Measurements from ENCODE around the gene ARMC6. TPM values are rescaled to one million over a fixed set of nuclear protein-coding genes. Genes with fewer than 3 reads are reported as not detected.

Gene ARMC6
- total RNA-seq, 1 experiment from 2014 or later: 102 TPM

- H3F3A ChIP-seq (ENCODE audit: low read length, unreplicated experiment): no peaks in the 10 kb centered on the region
Observed at GRCh38 chr19:18985257-18985656, 48.1 kb upstream of the ARMC6 start.

GRCh38 chr19:18987456-18987855 lies 45.9 kb upstream of the ARMC6 start:
- H3K9me2 ChIP-seq (replicated peaks; ENCODE audit: low read length): no peaks in the 10 kb centered on the region
- H3K27me3 ChIP-seq (ENCODE audit: low read length): no peaks in the 10 kb centered on the region
- H3F3A ChIP-seq (ENCODE audit: low read length, unreplicated experiment): no peaks in the 10 kb centered on the region
- POLR2A ChIA-PET (ENCODE audit: unreplicated experiment): interaction anchor here (1.5 kb wide), 1 partner anchor 68 kb away, joined by 8 read pairs; the partner anchor contains the start of genes COPE and DDX49
- DNase-seq: no peak
- no peak overlapping the region for H3K27ac ChIP-seq (ENCODE audit: low read length)
- 0 out of 2 replicates have a peak, but pooled peaks cover 4% of the 10 kb centered on the region for H3K36me3 ChIP-seq (ENCODE audit: low read depth, low read length)
- no peaks in the 10 kb centered on the region for H4K20me1 ChIP-seq (ENCODE audit: low read length)
- no peak for TF ChIP-seq CTCF (conservative IDR thresholded peaks at IDR 0.05; ENCODE audit: low read depth, low read length)
- TF ChIP-seq EZH2 (IDR thresholded peaks at IDR 0.05; ENCODE audit: low read length, unreplicated experiment): no peak
- TF ChIP-seq EZH2phosphoT487 (IDR thresholded peaks at IDR 0.05; ENCODE audit: borderline replicate concordance, low read length): no peak
- no peaks in the 10 kb centered on the region for H3K79me2 ChIP-seq (ENCODE audit: low read length)
- intact Hi-C loops (cut with micrococcal nuclease): loop anchor here (2.0 kb wide), 1 partner anchor 17 kb away; no protein-coding TSS in a partner anchor
- H3K4me1 ChIP-seq (ENCODE audit: insufficient read depth, low read length): no peaks in the 10 kb centered on the region
- ATAC-seq: peak; percentile 6; the same call in 1 of the 2 replicates
- H3K9ac ChIP-seq (ENCODE audit: low read length): no peak overlapping the region
- H3K9me3 ChIP-seq (ENCODE audit: low read length): no peaks in the 10 kb centered on the region
- H3K4me2 ChIP-seq (ENCODE audit: low read length): no peak overlapping the region
- no peak overlapping the region for H2AFZ ChIP-seq (ENCODE audit: low read length)
- no peak overlapping the region for H3K4me3 ChIP-seq (ENCODE audit: low read length)
- no TSS peak for BruUV-seq (replicated peaks)
- CTCF ChIA-PET: interaction anchor here (0.6 to 1.5 kb wide), 3 partner anchors 21 to 70 kb away, joined by 4 to 12 read pairs (median 8); partner anchors contain the start of genes COPE and DDX49

More at GRCh38 chr19:18985257-18985656, 48.1 kb upstream of the ARMC6 start:
- ATAC-seq (no peak), DNase-seq (no peak)
- H3K9me2 ChIP-seq (replicated peaks; ENCODE audit: low read length): no peaks in the 10 kb centered on the region
- no peak overlapping the region for H3K4me2 ChIP-seq (ENCODE audit: low read length)
- TF ChIP-seq EZH2phosphoT487 (IDR thresholded peaks at IDR 0.05; ENCODE audit: borderline replicate concordance, low read length) (no peak), CTCF (conservative IDR thresholded peaks at IDR 0.05; ENCODE audit: low read depth, low read length) (no peak)
- ChIA-PET POLR2A (ENCODE audit: unreplicated experiment) (no interaction called here), CTCF (no interaction called here)
- no peak overlapping the region for H3K9ac ChIP-seq (ENCODE audit: low read length)
- H3K36me3 ChIP-seq (ENCODE audit: low read depth, low read length): no peaks in the 10 kb centered on the region
- intact Hi-C loops (cut with micrococcal nuclease): no loop called here
- H2AFZ ChIP-seq (ENCODE audit: low read length): no peak overlapping the region
- no peak overlapping the region for H3K27ac ChIP-seq (ENCODE audit: low read length)
- BruUV-seq (replicated peaks): no TSS peak
- no peaks in the 10 kb centered on the region for H3K27me3 ChIP-seq (ENCODE audit: low read length)
- H3K9me3 ChIP-seq (ENCODE audit: low read length): no peaks in the 10 kb centered on the region
- H3K79me2 ChIP-seq (ENCODE audit: low read length): no peaks in the 10 kb centered on the region
- no peaks in the 10 kb centered on the region for H4K20me1 ChIP-seq (ENCODE audit: low read length)
- no peak overlapping the region for H3K4me3 ChIP-seq (ENCODE audit: low read length)
- no peaks in the 10 kb centered on the region for H3K4me1 ChIP-seq (ENCODE audit: insufficient read depth, low read length)

GRCh38 chr19:18989316-18989715 lies 44.1 kb upstream of the ARMC6 start:
- intact Hi-C loops (cut with micrococcal nuclease): no loop called here
- no peak overlapping the region for H3K27ac ChIP-seq (ENCODE audit: low read length)

More at GRCh38 chr19:18989316-18989715, 44.1 kb upstream of the ARMC6 start:
- no peaks in the 10 kb centered on the region for H3K9me2 ChIP-seq (replicated peaks; ENCODE audit: low read length)
- H4K20me1 ChIP-seq (ENCODE audit: low read length): no peaks in the 10 kb centered on the region
- no peak for DNase-seq
- H2AFZ ChIP-seq (ENCODE audit: low read length): no peak overlapping the region
- no peaks in the 10 kb centered on the region for H3K79me2 ChIP-seq (ENCODE audit: low read length)
- POLR2A ChIA-PET (ENCODE audit: unreplicated experiment): no interaction called here
- BruUV-seq (replicated peaks): no TSS peak
- CTCF ChIA-PET: interaction anchor here (0.5 kb wide), 1 partner anchor 433 kb away, joined by 7 read pairs; no protein-coding TSS in a partner anchor
- no peak overlapping the region for H3K4me3 ChIP-seq (ENCODE audit: low read length)
- no peak overlapping the region for H3K9ac ChIP-seq (ENCODE audit: low read length)
- no peak overlapping the region for H3K4me2 ChIP-seq (ENCODE audit: low read length)
- H3K27me3 ChIP-seq (ENCODE audit: low read length): no peaks in the 10 kb centered on the region
- no peak for ATAC-seq
- TF ChIP-seq CTCF (conservative IDR thresholded peaks at IDR 0.05; ENCODE audit: low read depth, low read length) (no peak), EZH2 (IDR thresholded peaks at IDR 0.05; ENCODE audit: low read length, unreplicated experiment) (no peak), EZH2phosphoT487 (IDR thresholded peaks at IDR 0.05; ENCODE audit: borderline replicate concordance, low read length) (no peak)
- H3F3A ChIP-seq (ENCODE audit: low read length, unreplicated experiment): no peaks in the 10 kb centered on the region
- no peaks in the 10 kb centered on the region for H3K4me1 ChIP-seq (ENCODE audit: insufficient read depth, low read length)
- H3K9me3 ChIP-seq (ENCODE audit: low read length): no peaks in the 10 kb centered on the region
- H3K36me3 ChIP-seq (ENCODE audit: low read depth, low read length): peaks cover 20% of the 10 kb centered on the region; the same call in 1 of the 2 replicates

All from PC-3 (cell line).